ENCODE measurements around the gene BEST4.

DNA sequence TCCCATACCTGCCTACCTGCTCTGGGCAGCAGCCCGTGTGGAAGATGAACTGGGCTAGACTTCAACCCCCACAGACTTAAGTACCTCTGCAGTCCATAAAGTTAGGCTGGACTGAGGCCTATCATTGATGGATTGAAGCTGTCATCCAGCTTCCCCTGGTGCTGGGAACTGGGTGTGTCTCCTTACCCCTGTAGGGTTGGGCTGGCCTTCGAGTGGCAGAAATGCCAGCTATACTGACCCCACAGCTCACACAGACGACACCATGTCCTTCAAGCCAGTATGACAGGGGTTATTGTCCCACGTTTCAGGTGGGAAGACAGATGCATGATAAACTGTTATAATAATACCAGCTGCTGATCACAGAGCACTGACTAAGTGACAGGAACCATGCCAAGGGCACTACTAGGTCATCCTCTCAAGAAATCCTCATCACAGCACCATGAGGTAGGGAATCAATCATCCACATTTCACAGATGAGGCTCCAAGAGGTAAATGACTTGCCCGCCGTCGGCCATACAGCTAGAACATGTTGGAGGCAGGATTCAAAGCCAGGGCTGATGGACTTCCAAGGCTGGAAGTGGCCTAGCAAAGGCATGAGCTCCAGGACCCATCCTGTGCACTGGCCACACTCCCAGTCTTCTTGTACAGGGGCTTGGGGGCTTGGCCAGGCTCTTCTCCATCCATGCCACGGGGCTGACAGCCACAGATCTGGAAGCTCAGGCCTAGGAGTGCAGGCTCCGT is at the start of gene BEST4:
- TF ChIP-seq CTCF (IDR thresholded peaks at IDR 0.05) (no peak), POLR2A (IDR thresholded peaks at IDR 0.05) (no peak)
